NCI-H1694 treated with DMSO at 0.1 percent for 48 hours (cell line): Measurements from ENCODE around the gene STOML1.
A peak's percentile ranks its signal among the peaks of the same experiment; 100 is the strongest.
"Not testable (repeated sequence)": the region's sequence is repeated elsewhere in the genome, so short reads cannot be mapped to it uniquely, and the experiment has no call there.

ENCODE experiments used
- DNase-seq: peaks from one replicate; lab custom pipeline; 2025; lab: John Stamatoyannopoulos, UW

Gene STOML1

DNA sequence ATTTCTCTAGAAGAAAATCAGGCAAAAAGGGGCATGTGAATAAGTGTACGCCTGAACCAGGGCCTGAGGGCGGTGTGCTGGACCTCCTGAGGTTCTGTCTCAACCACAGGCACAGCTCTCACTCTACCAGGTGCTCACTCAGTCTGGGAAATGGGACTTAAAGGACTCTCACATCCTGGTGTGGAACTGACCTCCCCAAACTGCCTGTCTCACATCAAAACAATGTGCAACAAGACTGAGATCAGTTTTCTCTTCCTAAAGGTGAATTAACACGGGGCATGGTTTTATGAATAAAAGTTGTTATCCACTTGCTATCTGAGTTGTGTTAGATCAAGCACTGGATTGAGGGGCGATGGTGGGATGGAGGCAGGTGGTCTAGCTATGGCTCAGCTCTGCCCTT is 4.8 kb downstream of the STOML1 start:
- DNase-seq, result no peak

DNA sequence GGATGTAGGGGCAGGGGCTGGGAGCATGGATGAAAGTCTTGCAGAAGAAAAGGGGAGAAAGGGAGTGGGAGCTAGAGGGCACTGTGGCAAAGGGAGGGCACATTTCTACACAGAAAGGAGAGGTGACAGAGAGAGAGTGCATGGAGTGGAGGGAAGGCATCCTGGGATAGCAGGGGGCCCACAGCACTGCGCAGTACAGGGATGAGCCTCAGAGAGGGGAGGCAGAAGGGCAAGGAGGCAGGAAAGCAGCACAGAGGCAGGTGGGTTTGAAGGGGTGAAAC is 5.4 kb downstream of the STOML1 start:
- no peak for DNase-seq

DNA sequence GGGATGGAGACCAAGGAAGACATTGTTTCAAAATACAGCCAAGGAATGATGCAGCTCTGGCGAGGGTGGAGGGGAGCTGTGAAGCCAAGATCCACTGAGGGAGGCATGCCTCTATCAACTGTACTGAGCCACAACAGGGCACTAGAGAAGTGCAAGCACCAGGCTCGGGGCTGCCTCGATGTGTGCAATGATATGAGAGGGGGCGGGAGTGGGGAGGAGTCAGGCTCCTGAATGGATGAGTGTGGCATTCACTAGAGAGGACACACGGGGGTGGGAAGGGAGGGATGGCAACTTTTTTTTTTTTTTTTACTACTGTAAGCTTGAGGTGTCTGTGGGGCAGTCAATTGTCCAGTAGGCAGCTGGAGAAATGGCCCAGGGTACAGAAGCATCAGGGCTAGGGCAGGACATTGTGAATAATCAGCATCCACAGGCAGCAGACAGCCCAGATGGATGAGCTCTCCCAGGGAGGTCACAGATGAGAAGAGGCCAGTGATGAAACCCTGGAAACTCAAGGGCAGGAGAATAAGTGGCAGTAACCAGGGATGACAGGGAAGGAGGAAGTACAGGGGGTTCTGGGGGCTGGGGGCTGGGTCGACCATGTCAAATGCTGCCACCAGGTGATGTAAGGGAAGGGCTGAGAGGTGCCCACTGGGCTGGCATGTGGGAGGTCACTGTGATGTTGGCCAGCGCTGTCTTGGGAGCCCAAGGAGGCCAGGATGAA is 5.9 kb downstream of the STOML1 start:
- DNase-seq, result no peak

DNA sequence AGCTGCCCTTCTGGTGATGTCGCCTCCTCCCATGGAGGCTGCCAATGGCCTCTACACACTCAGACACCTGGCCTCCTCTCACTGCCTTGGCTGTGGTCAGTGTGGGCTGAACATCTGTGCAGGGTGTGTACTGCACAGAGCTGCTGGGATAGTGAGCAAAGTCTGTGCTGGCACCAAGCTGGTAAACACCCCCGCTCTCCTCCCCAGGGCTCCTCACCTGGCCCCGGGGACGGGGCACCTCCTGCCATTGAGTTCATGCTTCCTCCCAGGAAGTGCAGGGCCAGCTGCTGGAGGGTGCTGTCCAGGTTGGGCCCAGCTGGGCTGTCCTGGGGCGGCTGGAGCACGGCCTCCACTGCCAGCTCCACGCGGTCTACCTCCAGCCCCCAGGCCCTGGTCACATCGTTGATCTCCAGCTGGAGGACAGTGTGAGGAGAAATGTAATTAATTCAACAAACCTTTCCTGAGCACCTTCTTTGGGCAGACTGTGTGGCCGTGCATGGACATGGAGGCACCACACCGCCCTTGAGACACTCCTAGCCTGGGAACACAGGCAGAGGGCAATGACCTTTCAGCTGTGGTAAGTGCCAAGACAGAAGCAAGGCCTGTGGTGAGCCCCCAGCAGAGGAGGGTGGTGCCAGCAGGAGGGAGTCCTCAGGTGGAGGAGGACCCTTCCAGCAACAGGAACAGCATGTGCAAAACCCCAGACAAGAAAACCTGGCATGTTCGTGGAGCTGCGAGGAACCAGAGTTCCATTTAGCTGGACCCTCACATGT is 6.8 kb downstream of the STOML1 start:
- no peak for DNase-seq

DNA sequence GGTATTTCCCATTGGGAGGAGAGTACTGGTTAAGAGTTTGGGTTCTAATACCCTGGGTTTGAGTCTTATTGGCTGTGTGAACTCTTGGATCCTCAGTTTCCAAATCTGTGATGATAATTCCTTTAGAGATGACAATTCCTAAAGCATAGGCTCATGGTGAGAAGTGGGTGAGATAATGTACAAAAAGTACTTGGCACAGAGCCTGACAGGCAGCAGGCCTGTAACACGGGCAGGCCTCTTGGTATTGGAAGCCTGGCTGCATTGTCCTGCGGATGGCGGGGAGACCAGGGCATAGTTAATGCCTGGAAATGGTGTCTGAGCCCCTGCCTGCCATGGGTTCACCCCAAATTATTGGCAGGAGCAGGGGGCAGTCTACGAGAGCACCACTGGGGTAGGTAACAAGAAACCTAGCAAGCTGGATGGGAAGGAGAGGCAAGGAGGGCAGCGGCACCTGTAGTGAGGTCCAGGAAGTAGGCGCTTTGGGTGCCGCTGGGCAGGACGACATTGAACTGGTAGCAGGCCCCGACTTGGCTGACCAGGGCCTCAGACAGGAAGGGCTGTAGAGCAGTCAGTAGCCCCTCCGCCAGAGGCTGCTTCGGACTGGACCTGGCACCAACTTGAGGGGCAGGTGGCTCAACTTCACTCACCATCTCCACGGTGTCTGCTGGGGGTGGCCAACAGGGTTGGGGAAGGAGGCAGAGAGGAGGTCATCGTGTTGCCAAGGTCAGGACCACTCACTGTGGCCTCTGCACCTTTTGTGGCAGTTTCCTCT is 7.7 kb downstream of the STOML1 start:
- DNase-seq, result no peak

DNA sequence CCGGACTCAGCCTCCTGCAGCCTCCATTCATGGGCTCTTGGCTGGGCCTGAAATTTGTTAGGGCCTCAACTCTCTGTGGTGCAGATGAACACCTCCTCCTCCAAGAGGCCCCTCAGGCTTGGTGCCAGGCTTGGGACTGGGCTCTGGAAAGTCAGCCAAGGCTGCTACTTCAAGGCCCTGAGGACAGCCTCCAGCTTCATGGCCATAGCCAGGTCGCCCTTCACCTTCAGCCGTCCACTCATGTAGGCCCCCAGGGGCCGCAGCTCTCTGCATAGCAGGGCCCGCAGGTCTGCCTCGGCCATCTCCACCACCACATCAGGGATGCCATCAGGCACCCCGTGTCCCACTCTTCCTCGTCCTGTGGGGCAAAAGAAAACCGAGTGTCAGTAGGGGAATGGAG is 8.3 kb downstream of the STOML1 start:
- DNase-seq, result no peak

DNA sequence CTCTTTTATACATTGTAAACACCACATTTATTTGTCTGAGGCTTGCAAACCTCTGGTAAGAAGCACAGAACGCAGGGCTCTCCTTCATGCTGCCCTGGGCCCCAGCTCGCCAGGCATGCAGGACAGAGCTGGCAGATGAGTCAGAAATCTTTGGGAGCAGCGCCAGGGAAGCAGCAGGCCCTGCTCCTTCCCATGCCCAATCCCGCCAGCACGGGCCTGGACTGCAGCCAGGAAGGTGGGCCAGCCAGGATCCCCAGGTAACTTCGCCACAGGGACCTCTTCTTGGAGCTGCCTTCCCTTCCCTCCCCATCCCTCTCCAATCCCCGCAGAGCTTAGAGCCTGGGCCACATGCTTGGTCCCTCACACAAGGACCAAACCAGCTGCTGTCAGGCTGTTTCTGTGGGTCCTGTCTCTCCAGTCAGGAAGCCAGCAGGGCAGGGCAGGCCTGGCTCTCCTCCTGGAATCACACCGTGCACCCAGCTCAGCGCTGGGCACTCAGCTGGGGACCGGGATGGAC is 8.8 kb downstream of the STOML1 start:
- peak; percentile 19 for DNase-seq

DNA sequence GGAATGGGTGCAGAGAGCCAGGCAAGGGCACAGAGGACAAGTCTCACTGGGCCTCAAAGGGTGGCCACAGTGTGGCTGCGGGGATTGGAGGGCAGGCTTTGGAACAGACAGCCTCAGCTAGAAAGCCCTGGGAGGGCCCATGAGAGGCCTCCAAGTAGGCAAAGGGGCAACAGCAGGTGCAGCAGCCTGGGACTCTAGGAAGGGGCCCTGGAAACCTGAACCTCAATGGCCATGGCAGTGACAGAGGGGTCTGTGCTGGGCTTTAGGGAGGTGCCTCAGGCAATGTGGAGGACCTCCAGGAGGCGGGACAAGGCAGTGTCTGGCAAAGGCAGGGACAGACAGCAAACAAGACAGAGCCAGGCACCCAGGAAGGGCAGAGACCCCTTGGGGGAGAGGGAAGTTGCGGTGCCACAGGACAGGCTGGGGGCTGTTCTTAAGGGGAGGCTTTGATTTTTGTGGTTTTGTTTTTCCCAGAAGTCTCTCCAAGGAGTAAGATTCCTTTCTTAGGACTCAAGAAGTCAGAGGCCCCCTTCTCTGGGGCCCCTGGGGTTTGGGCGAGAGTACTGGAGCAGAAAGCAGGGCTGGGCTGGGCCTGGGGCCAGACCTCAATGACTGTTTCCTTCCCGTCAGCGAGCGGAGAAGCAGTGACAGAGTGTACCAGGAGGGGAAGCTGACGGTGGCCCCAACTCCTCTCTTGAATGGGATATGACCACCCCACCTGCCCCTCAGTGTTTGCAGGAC is 9.7 kb downstream of the STOML1 start:
- peak; percentile 8 for DNase-seq

DNA sequence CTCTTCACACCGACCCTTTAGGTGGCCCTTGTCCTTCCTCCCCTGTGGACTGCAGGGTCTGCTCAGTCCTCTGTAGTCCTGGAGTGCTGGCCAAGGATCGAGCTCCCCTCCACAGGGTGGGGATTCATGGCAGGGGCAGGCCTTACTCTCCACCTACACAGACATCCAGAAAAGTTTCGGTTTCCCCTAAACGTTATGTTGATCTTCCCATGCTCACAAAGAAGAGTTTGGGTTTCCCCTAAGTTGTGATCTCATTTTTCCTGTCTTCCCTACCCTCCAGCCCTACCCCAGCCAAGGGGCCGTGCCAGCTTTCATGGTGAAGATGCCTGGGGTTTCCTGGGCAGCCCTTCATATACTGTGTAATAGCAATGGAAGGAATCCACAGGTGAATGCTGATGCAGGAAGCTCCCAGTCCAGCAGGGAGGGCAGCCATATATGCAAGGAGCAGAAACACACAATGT is 10.3 kb downstream of the STOML1 start:
- DNase-seq, result no peak

DNA sequence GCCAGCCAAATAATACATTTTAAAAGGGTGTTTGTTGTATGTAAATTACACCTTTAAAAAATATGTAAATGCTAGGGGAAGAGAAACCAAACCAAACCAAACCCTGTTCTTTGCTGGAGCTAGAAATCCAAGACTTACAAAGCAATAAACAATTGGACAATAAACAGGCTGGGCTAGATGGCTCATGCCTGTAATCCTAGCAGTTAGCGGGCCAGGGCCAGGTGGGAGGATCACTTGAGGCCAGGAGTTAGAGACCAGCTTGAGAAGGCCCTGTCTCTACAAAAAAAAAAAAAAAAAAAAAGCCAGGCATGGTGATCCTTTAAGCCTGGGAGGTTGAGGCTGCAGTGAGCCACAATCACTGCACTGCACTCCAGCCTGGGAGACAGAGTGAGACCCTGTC is 12.5 kb downstream of the STOML1 start:
- DNase-seq, result no peak

DNA sequence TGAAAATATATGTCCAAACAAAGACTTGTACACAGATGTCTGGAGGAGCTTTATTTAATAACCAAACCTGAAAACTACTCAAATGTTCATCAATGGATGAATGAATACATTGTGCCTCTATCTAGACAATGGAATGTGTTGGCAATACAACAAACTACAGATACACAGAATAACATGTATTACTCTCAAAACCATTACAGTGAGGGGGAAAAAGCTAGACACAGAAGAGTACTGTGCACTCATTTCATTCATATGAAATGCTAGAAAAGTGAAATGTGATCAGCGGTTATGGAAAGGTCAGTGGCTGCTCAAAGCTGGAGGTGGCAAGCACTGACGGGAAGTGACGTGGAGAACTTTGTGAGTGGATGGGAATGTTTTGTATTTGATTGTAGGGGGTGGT is 13.2 kb downstream of the STOML1 start:
- DNase-seq, result no peak

DNA sequence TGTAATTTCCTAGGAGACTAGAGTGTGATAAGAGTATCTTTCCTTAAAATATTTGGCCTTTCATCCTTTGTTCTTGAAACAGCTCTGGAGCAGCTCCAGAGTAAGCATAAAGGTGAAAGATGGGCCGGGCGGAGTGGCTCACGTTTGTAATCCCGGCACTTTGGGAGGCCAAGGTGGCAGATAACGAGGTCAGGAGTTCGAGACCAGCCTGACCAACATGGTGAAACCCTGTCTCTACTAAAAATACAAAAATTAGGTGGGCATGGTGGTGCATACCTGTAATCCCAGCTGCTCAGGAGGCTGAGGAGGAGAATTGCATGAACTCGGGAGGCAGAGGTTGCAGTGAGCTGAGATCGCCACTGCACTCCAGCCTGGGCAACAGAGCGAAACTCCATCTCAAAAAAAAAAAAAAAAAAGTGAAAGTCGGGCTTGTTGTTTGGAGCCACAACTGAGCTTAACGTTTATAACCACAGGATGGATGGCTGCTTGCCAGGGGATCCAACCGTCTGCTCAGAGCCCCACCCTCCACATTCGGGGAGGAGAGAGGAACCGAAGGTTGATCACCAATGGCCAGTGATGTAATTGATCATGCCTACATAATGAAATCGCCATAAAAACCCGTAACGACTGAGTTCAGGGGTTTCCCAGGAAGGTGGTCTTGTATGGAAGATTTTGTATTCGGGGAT is 16.5 kb downstream of the STOML1 start:
- not testable (repeated sequence) for DNase-seq

DNA sequence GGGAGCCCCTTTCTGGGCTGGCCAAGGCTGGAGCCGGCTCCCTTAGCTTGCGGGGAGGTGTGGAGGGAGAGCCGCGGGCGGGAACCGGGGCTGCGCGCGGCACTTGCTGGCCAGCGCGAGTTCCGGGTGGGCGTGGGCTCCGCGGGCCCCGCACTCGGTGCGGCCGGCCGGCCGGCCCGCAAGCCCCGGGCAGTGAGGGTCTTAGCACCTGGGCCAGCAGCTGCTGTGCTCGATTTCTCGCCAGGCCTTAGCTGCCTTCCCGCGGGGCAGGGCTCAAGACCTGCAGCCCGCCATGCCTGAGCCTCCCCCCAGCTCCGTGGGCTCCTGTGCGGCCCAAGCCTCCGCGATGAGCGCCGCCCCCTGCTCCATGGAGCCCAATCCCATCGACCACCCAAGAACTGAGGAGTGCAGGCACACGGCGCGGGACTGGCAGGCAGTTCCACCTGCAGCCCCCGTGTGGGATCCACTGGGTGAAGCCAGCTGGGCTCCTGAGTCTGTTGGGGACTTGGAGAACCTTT is 18.4 kb downstream of the STOML1 start:
- not testable (repeated sequence) for DNase-seq

DNA sequence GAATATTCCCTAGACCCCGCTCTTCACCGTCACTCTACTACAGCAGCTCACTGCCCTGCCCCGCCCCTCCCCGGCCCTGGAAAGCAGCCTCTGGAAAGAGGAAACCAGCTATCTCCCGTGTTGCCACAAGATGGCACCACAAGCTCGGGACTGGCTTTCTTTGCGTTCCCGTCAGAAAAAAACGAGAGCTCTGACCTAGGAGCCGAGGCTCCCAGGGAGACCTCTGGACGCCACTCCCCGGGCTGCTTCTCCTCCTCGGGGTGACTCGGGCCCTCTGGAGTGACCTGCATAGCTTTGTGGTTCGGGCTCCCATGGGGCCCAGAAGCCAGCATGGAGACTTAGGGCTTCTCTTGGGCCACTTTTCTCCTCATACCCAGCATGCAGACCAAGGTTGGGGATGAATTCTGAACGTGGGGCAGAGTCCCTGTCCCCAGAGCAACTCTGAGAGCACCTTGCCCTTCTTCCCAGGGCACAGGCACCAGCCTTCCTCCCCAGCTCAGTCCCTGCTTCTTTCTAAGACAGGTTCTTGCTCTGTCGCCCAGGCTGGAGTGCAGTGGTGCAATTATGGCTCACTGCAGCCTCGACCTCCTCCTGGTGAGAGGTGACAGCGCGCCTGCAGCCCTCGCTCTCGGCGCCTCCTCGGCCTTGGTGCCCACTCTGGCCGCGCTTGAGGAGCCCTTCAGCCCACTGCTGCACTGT is 19.0 kb downstream of the STOML1 start:
- peak; percentile 59 for DNase-seq

DNA sequence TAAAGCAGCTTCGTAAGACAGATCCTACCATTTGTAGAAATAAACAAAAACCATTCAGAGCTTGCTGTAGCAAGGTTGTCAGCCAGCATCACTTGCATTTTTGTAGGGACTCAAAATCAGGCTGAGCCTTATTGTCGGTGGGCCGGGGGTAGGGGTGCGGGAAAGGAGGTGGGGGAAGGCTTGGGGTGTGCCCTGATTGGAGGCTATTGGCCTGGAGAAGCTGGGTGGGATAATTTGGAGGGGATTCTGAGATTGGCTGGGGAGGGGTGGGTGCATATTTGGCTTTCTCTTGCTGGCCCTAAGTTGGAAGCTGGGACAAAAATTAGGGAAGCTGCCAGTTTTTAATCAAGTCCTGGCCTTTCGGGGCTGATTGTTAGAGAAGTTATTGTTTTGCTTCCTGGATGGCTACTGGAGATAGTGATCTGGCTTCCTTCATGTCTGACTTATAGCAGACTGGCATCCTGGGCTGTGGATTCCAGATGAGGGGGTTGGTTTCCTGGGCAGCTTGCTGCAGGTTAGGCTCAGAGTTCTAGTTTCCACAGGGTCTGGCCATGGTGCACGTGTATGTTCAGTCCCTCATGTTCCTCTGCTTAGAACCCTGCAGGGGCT is 22.8 kb downstream of the STOML1 start:
- no peak for DNase-seq

DNA sequence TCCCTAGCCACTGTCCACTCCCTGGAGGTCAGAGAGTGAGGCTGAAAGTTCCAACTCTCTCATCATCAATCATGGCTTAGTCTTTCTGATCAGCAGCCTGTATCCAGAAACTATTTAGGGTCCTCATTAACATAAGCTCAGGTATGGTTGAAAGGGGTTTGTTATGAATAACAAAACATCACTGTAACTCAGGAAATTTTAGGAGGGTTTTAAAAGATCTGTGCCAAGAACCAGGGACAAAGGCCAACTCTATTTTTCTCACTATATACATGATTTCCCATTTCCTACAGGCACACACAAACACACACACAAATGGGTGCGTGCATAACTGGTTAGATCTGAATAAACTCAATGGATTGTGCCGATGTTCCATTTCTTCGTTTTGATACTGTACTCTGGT is 23.6 kb downstream of the STOML1 start:
- no peak for DNase-seq

DNA sequence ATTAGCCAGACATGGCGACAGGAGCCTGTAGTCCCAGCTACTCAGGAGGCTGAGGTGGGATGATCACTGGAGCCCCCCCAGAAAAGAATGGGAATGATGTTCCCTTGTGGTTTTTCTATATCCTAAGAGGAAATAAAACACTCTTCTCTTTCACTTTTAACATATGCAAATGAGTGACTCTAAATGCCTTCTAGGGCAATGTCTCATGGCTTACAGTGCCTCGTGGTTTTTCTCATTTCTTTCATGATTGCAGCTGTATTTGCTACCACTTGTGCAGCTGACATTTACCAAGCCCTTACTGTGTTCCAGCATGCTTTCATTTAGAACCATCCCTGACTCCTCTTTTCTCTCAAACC is 26.4 kb downstream of the STOML1 start:
- DNase-seq, result no peak

DNA sequence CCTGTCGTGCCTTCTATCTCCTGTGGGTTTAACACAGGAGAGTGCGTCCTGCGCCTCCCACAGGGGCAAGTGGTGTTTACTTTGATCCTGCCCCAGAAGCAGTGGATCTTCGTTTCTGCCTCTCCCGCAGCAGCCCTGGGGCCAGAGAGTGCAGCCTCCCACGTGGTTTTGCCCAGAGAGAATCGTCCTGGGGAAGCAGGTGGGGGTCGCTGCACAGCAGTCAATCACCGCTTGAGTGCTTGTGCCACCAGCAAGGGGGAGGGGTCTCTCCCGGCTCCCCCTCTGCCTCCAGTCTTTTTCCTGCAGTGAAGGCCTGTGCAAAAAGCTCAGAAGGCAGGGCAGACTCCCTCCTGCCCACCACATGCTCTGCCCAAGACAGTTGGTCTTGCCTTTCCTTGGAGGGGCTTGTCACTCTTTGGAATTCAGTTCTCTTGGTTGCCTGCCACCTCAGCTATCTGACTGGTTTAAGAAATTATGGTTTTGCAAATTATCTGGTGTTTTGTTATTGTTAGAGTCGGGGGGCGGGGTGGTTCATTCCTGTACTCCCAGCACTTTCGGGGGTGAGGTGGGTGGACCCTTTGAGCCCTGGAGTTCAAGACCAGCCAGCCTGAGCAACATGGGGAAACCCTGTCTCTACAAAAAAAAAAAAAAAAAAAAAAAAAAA is 26.9 kb downstream of the STOML1 start:
- no peak for DNase-seq

DNA sequence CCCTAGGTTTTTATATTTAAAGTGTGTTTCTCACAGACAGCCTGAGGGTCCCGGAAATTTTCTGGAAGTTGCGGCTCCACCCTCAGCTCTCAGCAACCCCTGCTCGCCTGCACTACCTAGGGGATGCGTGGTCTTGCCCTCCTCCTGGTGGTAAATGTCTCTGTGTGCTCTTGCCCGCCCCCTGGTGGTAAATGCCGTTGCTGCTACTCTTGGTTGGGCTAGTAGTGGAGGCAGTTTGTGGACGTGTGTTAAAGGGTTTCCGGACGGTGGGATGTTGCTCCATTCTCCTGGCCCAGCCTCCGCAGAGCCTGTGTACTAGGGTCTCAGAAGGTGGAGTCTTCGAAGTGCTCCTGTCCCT is 27.4 kb downstream of the STOML1 start:
- DNase-seq, result peak; percentile 37

DNA sequence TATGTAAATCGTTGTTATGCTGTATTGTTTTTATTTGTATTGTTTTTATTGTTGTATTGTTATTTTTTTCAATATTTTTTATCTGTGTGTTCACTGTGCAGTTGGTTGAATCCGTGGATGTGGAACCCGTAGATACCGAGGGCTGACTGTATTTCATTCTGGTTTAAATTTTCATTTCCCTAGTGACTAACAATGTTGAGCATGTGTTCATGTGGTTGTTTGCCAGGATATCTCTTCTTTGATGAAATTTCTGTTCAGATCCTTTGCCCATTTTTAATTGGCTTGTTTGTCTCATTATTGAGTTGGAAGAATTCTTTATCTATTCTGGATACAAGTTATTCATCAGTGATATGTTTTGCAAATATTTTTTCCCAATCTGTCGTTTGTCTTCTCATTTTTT is 29.7 kb downstream of the STOML1 start:
- DNase-seq, result no peak
